ENCODE measurements around the gene FNDC11.

- no peak for TF ChIP-seq CTCF (conservative IDR thresholded peaks at IDR 0.05; ENCODE audit: low read length)
- no peak for TF ChIP-seq EZH2phosphoT487 (IDR thresholded peaks at IDR 0.05; ENCODE audit: borderline replicate concordance, low read depth, low read length)
Measured at GRCh38 chr20:63543131-63543530, 10.8 kb upstream of the FNDC11 start.
